ENCODE data around the gene SEC24D. TPM values are rescaled to one million over a fixed set of nuclear protein-coding genes. Genes with fewer than 3 reads are reported as not detected.

SEC24D gene
- total and polyA plus RNA-seq, 2 of the 8 experiments (the other 6 are each of a cell fraction or from before 2014, with no cell fraction given) = 28.9 to 91.6 TPM

DNA sequence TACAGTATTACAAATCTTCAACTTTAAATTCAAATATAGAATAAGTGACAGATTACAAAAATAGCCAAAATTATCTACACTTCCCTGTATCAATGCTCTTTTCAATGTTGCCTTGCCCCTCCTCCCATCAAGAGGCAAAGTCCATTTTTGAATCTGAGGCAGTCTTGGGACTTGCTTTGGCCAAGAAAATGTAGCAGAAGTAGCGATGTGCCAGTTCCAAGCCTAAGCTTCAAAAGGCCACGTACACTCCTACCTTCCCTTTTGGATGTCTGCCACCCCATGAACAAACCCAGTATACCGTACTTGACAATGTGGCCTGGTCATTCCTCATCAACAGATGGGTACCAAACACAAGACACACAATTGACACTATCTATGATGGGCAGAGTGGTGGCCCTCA lies 24.1 kb downstream of the SEC24D start:
- no peak overlapping the region for H3K9ac ChIP-seq (replicated peaks in 1 of 4; ENCODE audit: extremely low read depth in 1 of 4, low read depth in 3 of 4, low read length in 3 of 4)
- H3K4me3 ChIP-seq (ENCODE audit: extremely low read depth in 1 of 4, insufficient read depth in 2 of 4, low read depth in 3 of 4, low read length in 4 of 4) = no peak overlapping the region
- H4K8ac ChIP-seq (ENCODE audit: extremely low read depth, insufficient read depth, low read length) = no peak overlapping the region
- no peak overlapping the region for H2BK120ac ChIP-seq (replicated peaks; ENCODE audit: low read depth, low read length)
- H3K18ac ChIP-seq (ENCODE audit: extremely low read depth, low read length) = no peak overlapping the region
- H2AK5ac ChIP-seq (ENCODE audit: low read depth, low read length) = no peak overlapping the region
- no peak overlapping the region for H2BK5ac ChIP-seq (ENCODE audit: low read depth, low read length)
- no peak overlapping the region for H4K5ac ChIP-seq (ENCODE audit: insufficient read length, low read depth, low read length)
- H2BK20ac ChIP-seq (ENCODE audit: low read length) = no peak overlapping the region
- FAIRE-seq (no peak), DNase-seq (ENCODE audit: low read depth in 1 of 2, low spot score in 2 of 2) (no peak)
- peaks cover 10 to 73% (median 47%) of the 10 kb centered on the region in 4 experiments for H3K36me3 ChIP-seq (ENCODE audit: control insufficient read depth in 2 of 4, insufficient read depth in 4 of 4, low read length in 3 of 4)
- ChIA-PET POLR2A (ENCODE audit: partially characterized antibody) (no interaction called here), CTCF (ENCODE audit: partially characterized antibody) (no interaction called here)
- no peak overlapping the region for H3K23ac ChIP-seq (ENCODE audit: insufficient read length)
- no peak overlapping the region for H3K4ac ChIP-seq (replicated peaks; ENCODE audit: insufficient read length, low read depth, low read length)
- no peak overlapping the region for H3K14ac ChIP-seq (ENCODE audit: insufficient read length)
- no peak overlapping the region for H3K27ac ChIP-seq (ENCODE audit: low read depth, low read length)
- peaks cover 0 to 5% of the 10 kb centered on the region in 2 experiments; a peak in 1 of 4 replicates for H3K79me2 ChIP-seq (ENCODE audit: control insufficient read depth in 1 of 2, insufficient read depth in 2 of 2, low read length in 2 of 2)
- TF ChIP-seq CHD1 (IDR thresholded peaks at IDR 0.05; ENCODE audit: low read depth, low read length) (no peak), ZNF274 (IDR thresholded peaks at IDR 0.05; ENCODE audit: borderline replicate concordance, extremely low read depth, low read length) (no peak), TBP (IDR thresholded peaks at IDR 0.05; ENCODE audit: low read depth, low read length) (no peak), RXRA (IDR thresholded peaks at IDR 0.05; ENCODE audit: insufficient read depth, low read depth, low read length) (no peak), CBX5 (IDR thresholded peaks at IDR 0.05; ENCODE audit: low read depth, low read length) (no peak)
- H3K79me1 ChIP-seq (ENCODE audit: low read depth, low read length) = peaks cover 2% of the 10 kb centered on the region; the same call in 1 of the 2 replicates
- no peak overlapping the region for H3K4me2 ChIP-seq (ENCODE audit: insufficient read depth in 1 of 2, low read depth in 2 of 2, low read length in 2 of 2)
- no peak overlapping the region for H2AFZ ChIP-seq (ENCODE audit: low read length)
- H3K4me1 ChIP-seq (replicated peaks in 1 of 4; ENCODE audit: control insufficient read depth in 3 of 4, insufficient read depth in 4 of 4, low read length in 3 of 4) = no peaks in the 10 kb centered on the region
- 91% methylated on average over 3 of the region's 3 CpGs; no CpG with 5 or more reads in 1 of the 2 experiments for WGBS, 2 experiments (ENCODE audit: extremely low coverage in 1 of 2, insufficient coverage in 1 of 2, insufficient read length in 1 of 2, insufficient replicate concordance in 2 of 2, low coverage in 1 of 2, low lambda C conversion rate in 2 of 2, missing lambda C conversion rate in 1 of 2)
- no peak overlapping the region for H3K56ac ChIP-seq (replicated peaks; ENCODE audit: insufficient read length, low read depth, low read length)
- H3K27me3 ChIP-seq (replicated peaks in 1 of 4; ENCODE audit: control insufficient read depth in 3 of 4, extremely low read depth in 1 of 4, insufficient read depth in 3 of 4, low read length in 3 of 4) = no peaks in the 10 kb centered on the region
- no peaks in the 10 kb centered on the region for H3K23me2 ChIP-seq (ENCODE audit: low read depth, low read length)
- H3K9me3 ChIP-seq (ENCODE audit: insufficient read depth in 2 of 2, low read depth in 1 of 2, low read length in 1 of 2) = no peaks in the 10 kb centered on the region
- H2BK15ac ChIP-seq (ENCODE audit: low read length) = no peak overlapping the region
- H2BK12ac ChIP-seq (ENCODE audit: low read depth, low read length) = no peak overlapping the region
- no peak overlapping the region for H4K91ac ChIP-seq (replicated peaks; ENCODE audit: insufficient read length, low read length)
- H4K20me1 ChIP-seq (replicated peaks in 1 of 2; ENCODE audit: control insufficient read depth in 1 of 2, insufficient read depth in 2 of 2, low read length in 2 of 2) = peaks cover 0 to 3% of the 10 kb centered on the region in 2 experiments
